Measurements from ENCODE around the gene PCA3.

Gene PCA3

GRCh38 chr9:76744336-76744735 lies 19.9 kb upstream of the PCA3 start:
- ChIA-PET CTCF (no interaction called here), POLR2A (no interaction called here)
- no peak for DNase-seq (ENCODE audit: low read depth, low spot score)
- no peak overlapping the region for H3K4me3 ChIP-seq (ENCODE audit: low read depth, low read length)
- TF ChIP-seq CTCF (IDR thresholded peaks at IDR 0.05; ENCODE audit: insufficient read depth, low read length, missing control alignments), result no peak

- DNase-seq (ENCODE audit: low read depth, low spot score), result no peak
- ChIA-PET POLR2A (no interaction called here), CTCF (no interaction called here)
- H3K4me3 ChIP-seq (ENCODE audit: low read depth, low read length), result no peak overlapping the region
- TF ChIP-seq CTCF (IDR thresholded peaks at IDR 0.05; ENCODE audit: insufficient read depth, low read length, missing control alignments), result no peak
Observed at GRCh38 chr9:76751001-76751400, 13.2 kb upstream of the PCA3 start.

DNA sequence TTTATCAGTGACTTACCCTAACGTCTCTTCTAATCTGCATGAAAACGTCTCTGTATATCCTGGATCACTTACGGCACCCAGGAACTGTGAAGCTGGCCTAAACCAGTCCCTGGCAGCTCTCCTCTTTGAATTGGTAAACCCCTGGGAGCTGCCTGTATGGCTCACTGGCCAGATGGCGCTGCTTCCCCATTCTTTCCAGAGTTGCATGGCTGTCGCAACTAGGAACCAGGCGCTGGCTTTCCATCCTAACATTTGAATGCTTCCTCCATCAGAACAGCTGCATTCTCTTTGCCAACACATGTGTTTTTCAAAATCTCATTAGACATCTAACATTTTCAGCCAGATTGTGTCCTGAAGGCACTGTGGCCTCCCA lies 8.0 kb upstream of the PCA3 start:
- H3K4me3 ChIP-seq (ENCODE audit: low read depth, low read length), result no peak overlapping the region
- peak; percentile 22 for TF ChIP-seq CTCF (IDR thresholded peaks at IDR 0.05; ENCODE audit: insufficient read depth, low read length, missing control alignments)
- POLR2A ChIA-PET, result no interaction called here
- no peak for DNase-seq (ENCODE audit: low read depth, low spot score)
- CTCF ChIA-PET, result interaction anchor here (1.1 to 4.3 kb wide), 12 partner anchors 9 to 396 kb away, joined by 3 to 21 read pairs (median 6); partner anchors contain the start of gene PCA3

DNA sequence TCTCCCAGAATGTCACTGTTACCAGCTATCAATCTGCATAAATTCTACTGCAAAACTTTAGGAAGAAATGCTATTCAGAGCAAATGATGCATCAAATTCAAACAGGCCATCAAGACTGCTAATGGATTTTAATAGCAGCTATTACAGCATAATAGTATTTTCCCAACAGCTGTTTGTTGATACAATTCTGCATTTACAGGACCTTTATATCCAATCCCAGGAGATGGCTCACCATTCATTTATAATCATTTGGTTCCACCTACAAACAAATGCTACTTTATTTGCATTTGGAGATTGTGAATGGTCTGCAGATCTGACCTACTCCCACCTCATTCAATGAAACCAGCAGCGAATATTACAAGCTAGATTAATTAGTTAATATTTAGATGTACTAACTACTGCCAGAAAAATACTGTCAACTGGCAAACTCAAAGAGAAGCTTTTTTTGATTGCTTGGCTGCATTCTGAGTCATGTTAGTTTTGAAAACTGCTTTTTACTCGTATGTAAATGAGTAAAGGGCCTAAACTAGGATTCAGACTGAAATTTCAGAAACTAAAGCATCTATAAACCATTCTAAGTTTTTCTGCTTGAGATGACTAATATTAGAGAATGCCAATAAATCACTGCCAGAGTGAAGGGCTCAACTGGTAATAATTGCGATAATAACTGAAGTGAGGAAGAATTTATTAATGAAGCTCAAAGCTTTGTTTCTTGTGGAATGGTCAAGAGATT lies 7.1 kb upstream of the PCA3 start:
- TF ChIP-seq CTCF (IDR thresholded peaks at IDR 0.05; ENCODE audit: insufficient read depth, low read length, missing control alignments), result no peak
- no peak for DNase-seq (ENCODE audit: low read depth, low spot score)
- CTCF ChIA-PET, result interaction anchor here (1.1 to 4.3 kb wide), 9 partner anchors 8 to 395 kb away, joined by 3 to 21 read pairs (median 9); partner anchors contain the start of gene PCA3
- POLR2A ChIA-PET, result no interaction called here
- H3K4me3 ChIP-seq (ENCODE audit: low read depth, low read length), result no peak overlapping the region

DNA sequence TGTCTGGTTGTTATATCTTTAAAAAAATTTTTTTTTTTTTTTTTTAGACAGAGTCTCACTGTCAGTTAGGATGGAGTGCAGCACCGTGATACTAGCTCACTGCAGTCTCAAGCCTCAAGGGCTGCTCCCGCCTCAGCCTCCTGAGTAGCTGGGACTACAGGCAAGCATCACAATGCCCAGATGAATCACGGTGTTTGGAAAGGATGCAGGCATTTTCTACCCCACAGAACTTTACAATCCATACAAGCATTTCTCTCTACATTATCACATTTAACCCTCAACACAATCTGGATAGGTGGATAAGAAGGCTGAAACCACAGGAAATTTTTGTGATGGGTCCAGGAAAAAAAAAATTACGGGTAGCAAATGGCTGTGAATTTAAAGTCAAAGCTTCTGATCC lies 5.8 kb upstream of the PCA3 start:
- no peak for DNase-seq (ENCODE audit: low read depth, low spot score)
- TF ChIP-seq CTCF (IDR thresholded peaks at IDR 0.05; ENCODE audit: insufficient read depth, low read length, missing control alignments), result no peak
- H3K4me3 ChIP-seq (ENCODE audit: low read depth, low read length), result no peak overlapping the region
- ChIA-PET POLR2A (no interaction called here), CTCF (interaction anchor here (1.0 to 3.9 kb wide), 4 partner anchors 7 to 393 kb away, joined by 3 to 15 read pairs (median 8); partner anchors contain the start of gene PCA3)

- no peak for DNase-seq (ENCODE audit: low read depth, low spot score)
- TF ChIP-seq CTCF (IDR thresholded peaks at IDR 0.05; ENCODE audit: insufficient read depth, low read length, missing control alignments), result no peak
- CTCF ChIA-PET, result interaction anchor here (1.5 to 4.7 kb wide), 2 partner anchors 237 to 391 kb away, joined by 6 to 26 read pairs; no protein-coding TSS in a partner anchor
- POLR2A ChIA-PET, result no interaction called here
- H3K4me3 ChIP-seq (ENCODE audit: low read depth, low read length), result no peak overlapping the region
Observed at GRCh38 chr9:76759732-76760131, 4.5 kb upstream of the PCA3 start.

Data from AG04449 (cell line).